Effector CD8-positive, alpha-beta T cell (primary cell): ENCODE results near the gene TFEB.

Experiments
- DNase-seq: peaks from one replicate; lab custom pipeline; 2025; lab: John Stamatoyannopoulos, UW

Gene TFEB

GRCh38 chr6:41739041-41739440 is 3.6 kb upstream of the TFEB start:
- no peak for DNase-seq

DNA sequence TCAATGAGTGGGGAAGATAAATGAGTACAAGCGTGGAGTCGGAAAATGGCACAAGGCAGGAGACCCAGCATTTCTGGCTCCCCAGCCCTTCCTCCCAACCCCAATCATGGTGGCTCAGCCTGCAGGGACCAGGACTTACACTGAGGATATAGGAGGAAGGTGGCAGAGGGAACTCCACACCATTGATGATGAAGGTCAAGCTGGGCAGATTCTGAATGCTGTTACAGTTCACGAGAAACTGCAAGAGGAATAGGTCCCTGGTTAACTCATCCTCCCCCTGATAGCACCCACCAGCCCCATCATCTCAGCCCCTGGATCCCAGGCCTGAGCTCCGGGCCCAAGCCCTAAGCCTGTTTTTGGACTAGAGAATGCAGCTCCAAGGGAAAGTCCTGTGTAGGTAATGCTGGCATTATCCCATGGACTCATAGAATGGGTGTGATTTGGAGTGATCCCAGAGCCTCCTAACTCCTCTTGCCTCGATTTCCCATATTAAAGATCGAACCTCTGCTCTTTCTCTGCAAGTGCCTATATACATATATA is 2.3 kb upstream of the TFEB start:
- DNase-seq, result no peak

- DNase-seq, result no peak
Observed at GRCh38 chr6:41736800-41737555, 1.6 kb upstream of the TFEB start.

- DNase-seq, result no peak
Observed at GRCh38 chr6:41736186-41736733, 852 bp upstream of the TFEB start.

DNA sequence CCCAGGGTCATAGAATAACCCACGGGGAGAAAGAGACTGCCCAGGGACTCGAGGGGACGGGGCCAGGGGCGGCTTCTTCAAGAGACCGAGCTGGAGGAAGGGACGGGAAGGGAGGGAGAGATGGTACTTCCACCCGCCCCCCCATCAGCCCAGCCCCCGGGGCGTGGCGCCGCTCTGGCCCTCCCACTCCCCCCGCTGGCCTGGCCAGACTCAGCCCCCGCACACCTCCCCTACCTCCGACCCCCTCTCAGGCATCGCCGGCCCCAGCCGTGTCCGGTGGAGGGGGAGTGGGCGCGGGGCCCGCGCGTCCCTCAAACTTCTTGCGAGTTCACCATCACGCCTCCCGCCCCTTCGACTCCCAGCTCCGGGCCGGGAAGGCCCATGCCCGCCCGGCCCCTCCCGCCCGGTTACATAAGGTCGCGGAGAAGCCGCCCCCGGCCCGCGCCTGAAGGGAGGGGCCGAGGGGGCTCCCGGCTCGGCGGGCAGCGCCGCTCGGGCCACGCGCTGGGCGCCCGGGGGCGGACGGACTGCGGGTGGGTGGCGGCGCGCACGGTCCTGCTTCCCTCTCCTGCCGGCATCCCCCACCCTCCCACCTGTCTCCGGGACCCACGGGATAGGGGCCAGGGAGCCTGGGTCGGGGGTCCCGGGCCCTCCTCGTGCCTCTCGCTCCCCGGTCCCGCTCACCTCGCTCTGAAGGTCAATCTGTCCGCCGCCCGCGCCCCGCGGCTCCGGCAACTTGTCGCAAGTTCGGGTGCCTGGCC is 562 bp downstream of the TFEB start:
- peak; percentile 53 for DNase-seq

DNA sequence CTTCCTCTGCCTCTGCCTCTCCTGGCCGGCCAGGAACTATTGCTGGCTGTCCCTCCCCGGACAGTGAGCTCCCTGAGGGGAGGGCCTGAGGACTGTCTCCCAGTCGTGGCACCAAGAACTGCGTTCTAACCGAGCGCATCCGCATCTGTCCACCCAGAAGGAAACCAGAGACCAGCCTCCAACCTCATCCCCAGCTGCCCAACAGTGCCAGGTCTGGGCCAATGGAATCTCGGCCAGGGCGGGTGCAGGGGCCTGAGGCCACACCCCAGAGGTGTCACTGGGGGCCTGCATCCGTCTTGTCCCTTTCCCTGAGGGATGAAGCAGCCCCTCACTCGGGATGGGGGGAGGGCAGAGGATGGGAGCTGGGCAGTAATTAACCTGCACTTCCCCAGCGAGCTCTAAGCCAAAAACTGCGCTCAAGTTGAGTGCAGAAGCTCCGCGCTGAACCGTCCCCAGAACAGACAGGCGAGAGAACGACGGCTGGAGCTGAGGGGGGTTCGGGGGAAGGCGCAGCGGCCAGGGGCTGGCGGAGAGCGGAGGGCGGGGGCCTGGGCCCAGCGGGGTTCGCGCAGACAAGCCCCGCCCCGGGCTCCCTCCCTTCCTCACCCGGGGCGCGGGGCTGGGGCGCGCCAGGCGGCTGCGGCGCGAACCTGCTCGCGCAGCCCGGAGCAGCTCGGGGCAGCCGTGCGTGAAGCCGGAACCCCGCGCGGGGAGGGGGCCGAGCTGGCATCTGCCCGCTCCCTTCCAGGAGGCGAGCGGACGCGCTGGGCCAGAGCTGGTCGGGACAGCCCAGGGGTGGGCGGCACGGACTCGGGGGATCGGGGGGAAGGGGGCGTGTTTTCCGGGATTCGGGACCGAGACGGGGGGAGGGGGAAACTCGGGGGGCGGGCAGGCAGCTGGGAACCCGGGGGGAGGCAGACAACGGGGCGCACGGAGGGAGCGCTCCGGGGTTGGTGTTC is 1.4 kb downstream of the TFEB start:
- peak; percentile 48 for DNase-seq

- DNase-seq, result no peak
Observed at GRCh38 chr6:41733360-41733706, 2.1 kb downstream of the TFEB start.

DNA sequence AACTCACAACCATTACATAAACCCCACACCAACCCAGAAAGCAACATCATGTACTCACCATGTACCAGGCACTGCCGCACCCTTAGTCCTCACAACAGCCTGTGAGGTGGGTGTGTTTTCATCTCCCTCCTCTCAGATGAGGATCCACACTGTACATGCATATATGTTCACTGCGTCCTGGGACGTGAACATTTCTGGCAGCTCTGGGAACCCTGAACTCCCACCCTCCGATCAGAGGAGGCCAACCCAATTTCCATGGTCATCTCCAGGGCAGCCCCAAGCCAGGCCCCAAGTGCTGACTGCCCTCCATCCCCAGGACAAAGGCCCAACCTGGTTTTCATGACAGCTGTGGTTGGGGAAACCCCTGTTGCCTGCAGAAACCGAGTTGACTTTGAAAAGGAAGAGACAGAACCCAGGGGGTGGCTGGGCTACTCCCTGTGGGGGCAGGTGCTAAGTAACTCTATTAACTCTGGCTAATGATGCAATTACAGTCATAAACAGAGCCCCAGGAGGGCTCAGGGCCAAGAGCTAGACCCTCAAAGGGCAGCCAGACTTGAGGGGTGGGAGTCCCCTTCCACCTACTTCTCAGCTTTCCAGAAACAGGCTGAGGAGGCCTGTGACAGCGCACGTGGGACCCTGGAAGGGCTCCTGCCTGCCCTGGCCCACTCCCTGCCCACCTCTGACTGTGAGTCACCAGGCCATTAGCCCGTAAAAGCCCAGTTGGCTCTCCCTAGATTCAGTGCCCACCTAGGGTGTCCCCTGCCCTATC is 2.6 kb downstream of the TFEB start:
- peak; percentile 39 for DNase-seq

GRCh38 chr6:41732149-41732548 is 3.3 kb downstream of the TFEB start:
- DNase-seq, result no peak

GRCh38 chr6:41731561-41732086 is 3.8 kb downstream of the TFEB start:
- no peak for DNase-seq

GRCh38 chr6:41730531-41731436 is 4.6 kb downstream of the TFEB start:
- DNase-seq, result no peak

- DNase-seq, result no peak
Observed at GRCh38 chr6:41729624-41730023, 5.8 kb downstream of the TFEB start.

- DNase-seq, result no peak
Observed at GRCh38 chr6:41728954-41729353, 6.5 kb downstream of the TFEB start.

GRCh38 chr6:41728073-41728936 is 7.1 kb downstream of the TFEB start:
- DNase-seq, result no peak

DNA sequence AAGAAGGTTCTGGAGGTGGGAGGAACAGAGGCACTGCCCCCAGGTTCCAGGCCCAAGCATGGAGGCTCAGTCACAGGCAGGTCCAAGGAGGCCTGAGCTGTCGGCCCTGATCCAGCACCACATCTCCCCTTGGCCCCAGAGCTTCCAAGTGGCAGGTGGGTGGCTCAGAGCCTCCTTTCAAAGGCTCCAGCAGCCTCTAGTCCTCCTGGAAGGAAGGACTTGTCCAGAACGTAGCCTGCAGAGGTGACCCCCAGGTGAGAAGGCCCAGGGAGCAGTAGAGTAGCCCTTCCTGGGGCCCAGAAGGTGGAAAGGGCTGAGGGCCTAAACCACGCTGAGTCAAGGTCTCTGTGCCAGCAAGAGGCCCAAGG is 7.7 kb downstream of the TFEB start:
- no peak for DNase-seq

- no peak for DNase-seq
Observed at GRCh38 chr6:41726876-41727275, 8.5 kb downstream of the TFEB start.

GRCh38 chr6:41724586-41725501 is 10.6 kb downstream of the TFEB start:
- no peak for DNase-seq

- no peak for DNase-seq
Observed at GRCh38 chr6:41724228-41724580, 11.2 kb downstream of the TFEB start.
